ENCODE data around the gene LURAP1L. TPM values are rescaled to one million over a fixed set of nuclear protein-coding genes. Genes with fewer than 3 reads are reported as not detected.

The LURAP1L gene
- polyA plus RNA-seq, 1 donor (not counting 4 experiments of a cell fraction or from before 2014, with no cell fraction given), result 25.0 TPM

DNA sequence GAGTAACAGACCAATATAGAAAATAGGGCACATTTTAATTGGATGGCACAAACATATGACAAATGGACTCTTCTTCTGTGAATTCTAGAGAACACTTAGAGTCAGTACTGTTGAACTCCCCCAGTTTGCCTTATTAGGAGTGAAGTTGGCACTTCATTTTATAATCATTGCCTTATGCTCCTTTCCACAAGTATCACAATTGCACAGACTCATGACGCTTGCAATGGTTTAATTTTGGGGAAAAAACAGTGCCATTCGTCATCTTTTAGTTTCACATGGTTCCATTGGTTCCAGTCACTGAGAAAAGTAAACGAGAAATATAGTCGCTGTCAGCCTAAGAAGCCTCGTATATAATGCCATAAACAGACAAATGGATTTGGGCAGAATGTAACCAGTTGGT lies 71.2 kb downstream of the LURAP1L start:
- no peak for FAIRE-seq

GRCh38 chr9:12847561-12847960 lies 72.7 kb downstream of the LURAP1L start:
- Histone ChIP-seq H4K20me1 (ENCODE audit: control insufficient read depth, extremely low read depth, insufficient read depth, low read length) (no peaks in the 10 kb centered on the region), H3K79me2 (ENCODE audit: control insufficient read depth, insufficient read depth, low read length) (no peaks in the 10 kb centered on the region), H3K4me3 (ENCODE audit: control insufficient read depth in 2 of 3, extremely low read depth in 1 of 3, insufficient read depth in 2 of 3, low read depth in 1 of 3, low read length in 3 of 3) (no peak overlapping the region), H3K9me1 (ENCODE audit: control insufficient read depth, extremely low read depth, insufficient read depth, low read length) (no peaks in the 10 kb centered on the region), H3K9me3 (ENCODE audit: control insufficient read depth, low read depth, low read length) (no peaks in the 10 kb centered on the region), H3K4me2 (ENCODE audit: control insufficient read depth, extremely low read depth, insufficient read depth, low read depth, low read length) (no peak overlapping the region), H3K9ac (ENCODE audit: control insufficient read depth, extremely low read depth, insufficient read depth, low read length) (no peak overlapping the region), H3K36me3 (ENCODE audit: control insufficient read depth in 2 of 2, extremely low read depth in 1 of 2, insufficient read depth in 2 of 2, low read length in 2 of 2) (no peaks in the 10 kb centered on the region), H2AFZ (ENCODE audit: control insufficient read depth, low read length) (no peak overlapping the region), H3K27me3 (ENCODE audit: control insufficient read depth, extremely low read depth, insufficient read depth, low read length) (no peaks in the 10 kb centered on the region), H3K4me1 (ENCODE audit: control insufficient read depth, extremely low read depth, insufficient read depth, low read length) (no peaks in the 10 kb centered on the region), H3K27ac (ENCODE audit: control insufficient read depth, insufficient read depth, low read length) (no peak overlapping the region)
- FAIRE-seq, result no peak
- dilution Hi-C loops (cut with MboI; ENCODE audit: extremely low pct_ligation_motif_present, low sequenced_read_pairs), result no loop called here
- TF ChIP-seq, protein P1, sequence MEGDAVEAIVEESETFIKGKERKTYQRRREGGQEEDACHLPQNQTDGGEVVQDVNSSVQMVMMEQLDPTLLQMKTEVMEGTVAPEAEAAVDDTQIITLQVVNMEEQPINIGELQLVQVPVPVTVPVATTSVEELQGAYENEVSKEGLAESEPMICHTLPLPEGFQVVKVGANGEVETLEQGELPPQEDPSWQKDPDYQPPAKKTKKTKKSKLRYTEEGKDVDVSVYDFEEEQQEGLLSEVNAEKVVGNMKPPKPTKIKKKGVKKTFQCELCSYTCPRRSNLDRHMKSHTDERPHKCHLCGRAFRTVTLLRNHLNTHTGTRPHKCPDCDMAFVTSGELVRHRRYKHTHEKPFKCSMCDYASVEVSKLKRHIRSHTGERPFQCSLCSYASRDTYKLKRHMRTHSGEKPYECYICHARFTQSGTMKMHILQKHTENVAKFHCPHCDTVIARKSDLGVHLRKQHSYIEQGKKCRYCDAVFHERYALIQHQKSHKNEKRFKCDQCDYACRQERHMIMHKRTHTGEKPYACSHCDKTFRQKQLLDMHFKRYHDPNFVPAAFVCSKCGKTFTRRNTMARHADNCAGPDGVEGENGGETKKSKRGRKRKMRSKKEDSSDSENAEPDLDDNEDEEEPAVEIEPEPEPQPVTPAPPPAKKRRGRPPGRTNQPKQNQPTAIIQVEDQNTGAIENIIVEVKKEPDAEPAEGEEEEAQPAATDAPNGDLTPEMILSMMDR (optimal IDR thresholded peaks at IDR 0.05 in 1 of 3, IDR thresholded peaks at IDR 0.05 in 1 of 3, conservative IDR thresholded peaks at IDR 0.05 in 1 of 3; ENCODE audit: extremely low read depth in 1 of 3, insufficient read depth in 2 of 3, low read length in 3 of 3), result no peak
- no peak for TF ChIP-seq EZH2 (IDR thresholded peaks at IDR 0.05; ENCODE audit: low read length)
- no peak for DNase-seq (ENCODE audit: low read depth, low spot score)

More for the DNA sequence above, 71.2 kb downstream of the LURAP1L start:
- no peak for TF ChIP-seq EZH2 (IDR thresholded peaks at IDR 0.05; ENCODE audit: low read length)
- TF ChIP-seq, protein P1 (optimal IDR thresholded peaks at IDR 0.05 in 1 of 3, IDR thresholded peaks at IDR 0.05 in 1 of 3, conservative IDR thresholded peaks at IDR 0.05 in 1 of 3; ENCODE audit: extremely low read depth in 1 of 3, insufficient read depth in 2 of 3, low read length in 3 of 3), result no peak
- Histone ChIP-seq H3K9ac (ENCODE audit: control insufficient read depth, extremely low read depth, insufficient read depth, low read length) (no peak overlapping the region), H3K9me1 (ENCODE audit: control insufficient read depth, extremely low read depth, insufficient read depth, low read length) (no peaks in the 10 kb centered on the region), H3K4me3 (ENCODE audit: control insufficient read depth in 2 of 3, extremely low read depth in 1 of 3, insufficient read depth in 2 of 3, low read depth in 1 of 3, low read length in 3 of 3) (no peak overlapping the region), H3K79me2 (ENCODE audit: control insufficient read depth, insufficient read depth, low read length) (no peaks in the 10 kb centered on the region), H3K4me1 (ENCODE audit: control insufficient read depth, extremely low read depth, insufficient read depth, low read length) (no peaks in the 10 kb centered on the region), H3K27ac (ENCODE audit: control insufficient read depth, insufficient read depth, low read length) (no peak overlapping the region), H3K4me2 (ENCODE audit: control insufficient read depth, extremely low read depth, insufficient read depth, low read depth, low read length) (no peak overlapping the region), H3K9me3 (ENCODE audit: control insufficient read depth, low read depth, low read length) (no peaks in the 10 kb centered on the region), H3K27me3 (ENCODE audit: control insufficient read depth, extremely low read depth, insufficient read depth, low read length) (no peaks in the 10 kb centered on the region), H3K36me3 (ENCODE audit: control insufficient read depth in 2 of 2, extremely low read depth in 1 of 2, insufficient read depth in 2 of 2, low read length in 2 of 2) (no peaks in the 10 kb centered on the region), H2AFZ (ENCODE audit: control insufficient read depth, low read length) (no peak overlapping the region), H4K20me1 (ENCODE audit: control insufficient read depth, extremely low read depth, insufficient read depth, low read length) (no peaks in the 10 kb centered on the region)
- dilution Hi-C loops (cut with MboI; ENCODE audit: extremely low pct_ligation_motif_present, low sequenced_read_pairs), result no loop called here
- no peak for DNase-seq (ENCODE audit: low read depth, low spot score)
